GM19043 (cell line): Measurements from ENCODE around the gene EIF2D.

Source experiments
- ATAC-seq: cut with Tn5 transposase; IDR thresholded peaks from one replicate; pipeline ENCODE4 v1.9.1; 2021; ENCODE audit warnings: low read depth; ENCODE audit not compliant: unreplicated experiment

EIF2D gene

GRCh38 chr1:206554211-206554610, 58.1 kb downstream of the EIF2D start:
- ATAC-seq: no peak

GRCh38 chr1:206551986-206552326, 60.3 kb downstream of the EIF2D start:
- no peak for ATAC-seq

- no peak for ATAC-seq
Measured at GRCh38 chr1:206551296-206551985, 60.8 kb downstream of the EIF2D start.

- no peak for ATAC-seq
Measured at GRCh38 chr1:206550446-206550845, 61.8 kb downstream of the EIF2D start.

GRCh38 chr1:206547104-206547503, 65.2 kb downstream of the EIF2D start:
- ATAC-seq: no peak

- no peak for ATAC-seq
Measured at GRCh38 chr1:206545351-206545750, 66.9 kb downstream of the EIF2D start.

- ATAC-seq: no peak
Measured at GRCh38 chr1:206544562-206545257, 67.6 kb downstream of the EIF2D start.
